Activated naive CD8-positive, alpha-beta T cell treated with anti-CD3 and anti-CD28 coated beads for 36 hours (primary cell): ENCODE data around the gene THRA. TPM values are rescaled to one million over a fixed set of nuclear protein-coding genes. Genes with fewer than 3 reads are reported as not detected.

Source experiments
- DNase-seq: peaks from one replicate; pipeline ENCODE4 v3.0.0; 2021
- H3K27ac Mint-ChIP-seq: one replicate; pipeline ENCODE4 v1.8.0; 2022; ENCODE audit warnings: mild to moderate bottlenecking, moderate library complexity, mixed read lengths
- H3K27me3 Mint-ChIP-seq: one replicate; pipeline ENCODE4 v1.8.0; 2022; ENCODE audit warnings: mild to moderate bottlenecking, mixed read lengths
- H3K36me3 Mint-ChIP-seq: one replicate; pipeline ENCODE4 v1.8.0; 2021; ENCODE audit warnings: mild to moderate bottlenecking, mixed read lengths
- H3K4me1 Mint-ChIP-seq: one replicate; pipeline ENCODE4 v1.8.0; 2021; ENCODE audit warnings: mixed read lengths
- H3K4me3 Mint-ChIP-seq: one replicate; pipeline ENCODE4 v1.8.0; 2022; ENCODE audit warnings: mild to moderate bottlenecking, moderate library complexity, mixed read lengths
- H3K9me3 Mint-ChIP-seq: one replicate; pipeline ENCODE4 v1.8.0; 2022; ENCODE audit warnings: mixed read lengths
- total RNA-seq, 2 experiments: library from RNA; stranded (reverse); gene quantifications; one replicate each; pipeline ENCODE4 v1.2.3, GENCODE V29; 2021

Gene THRA, protein sequence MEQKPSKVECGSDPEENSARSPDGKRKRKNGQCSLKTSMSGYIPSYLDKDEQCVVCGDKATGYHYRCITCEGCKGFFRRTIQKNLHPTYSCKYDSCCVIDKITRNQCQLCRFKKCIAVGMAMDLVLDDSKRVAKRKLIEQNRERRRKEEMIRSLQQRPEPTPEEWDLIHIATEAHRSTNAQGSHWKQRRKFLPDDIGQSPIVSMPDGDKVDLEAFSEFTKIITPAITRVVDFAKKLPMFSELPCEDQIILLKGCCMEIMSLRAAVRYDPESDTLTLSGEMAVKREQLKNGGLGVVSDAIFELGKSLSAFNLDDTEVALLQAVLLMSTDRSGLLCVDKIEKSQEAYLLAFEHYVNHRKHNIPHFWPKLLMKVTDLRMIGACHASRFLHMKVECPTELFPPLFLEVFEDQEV
- total RNA-seq, result 10 to 100 TPM; 11.4 to 12.1 TPM

DNA sequence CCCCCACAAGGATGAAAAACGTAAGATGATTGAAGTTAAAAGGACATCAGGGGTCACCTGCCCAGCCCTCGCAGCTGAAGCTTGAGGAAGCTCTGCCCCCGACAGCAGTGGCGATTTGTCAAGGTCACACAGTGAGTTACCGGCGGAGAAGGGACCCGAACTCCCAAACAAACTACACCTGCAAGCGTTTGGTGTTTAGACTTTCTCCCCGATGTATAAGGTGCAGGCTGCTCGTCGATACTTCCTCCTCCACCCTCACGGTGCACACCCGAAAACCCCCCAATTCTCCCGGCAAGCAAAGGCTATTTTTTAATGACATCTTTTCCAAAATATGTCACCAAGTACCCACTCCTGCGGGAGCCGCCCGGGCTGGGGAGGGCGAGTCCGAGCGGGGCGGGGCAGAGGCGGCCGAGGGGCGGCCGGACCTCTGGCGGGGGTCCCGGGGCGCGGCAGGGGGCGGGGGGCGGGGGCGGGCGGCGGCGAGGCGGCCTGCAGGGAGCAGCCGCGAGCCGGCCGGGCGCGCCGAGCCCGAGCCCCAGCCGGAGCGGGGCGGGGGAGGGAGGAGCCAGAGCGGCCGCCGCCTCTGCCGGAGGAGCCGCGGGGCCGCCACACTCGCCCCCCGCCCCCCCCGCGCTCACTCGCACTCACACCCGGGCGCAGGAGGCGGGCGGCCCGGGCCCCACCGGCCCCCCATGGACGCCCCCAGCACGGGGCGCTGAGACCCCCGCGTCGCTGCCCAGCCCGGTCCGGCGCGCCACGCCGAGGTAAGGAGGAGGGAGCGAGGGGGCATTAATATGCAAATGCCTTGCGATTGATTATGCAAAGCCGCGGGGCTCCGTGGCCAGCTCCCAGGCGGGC lies at the start of gene THRA:
THRA (plus strand) TSS at position 637 of the 858 bp plus-strand sequence. CDS start 11,524 bp downstream, outside the sequence.
- peaks cover 40% of the 10 kb centered on the region for H3K4me1 Mint-ChIP-seq
- peak within 1 kb of the TSS; percentile 76 for H3K27ac Mint-ChIP-seq

DNA sequence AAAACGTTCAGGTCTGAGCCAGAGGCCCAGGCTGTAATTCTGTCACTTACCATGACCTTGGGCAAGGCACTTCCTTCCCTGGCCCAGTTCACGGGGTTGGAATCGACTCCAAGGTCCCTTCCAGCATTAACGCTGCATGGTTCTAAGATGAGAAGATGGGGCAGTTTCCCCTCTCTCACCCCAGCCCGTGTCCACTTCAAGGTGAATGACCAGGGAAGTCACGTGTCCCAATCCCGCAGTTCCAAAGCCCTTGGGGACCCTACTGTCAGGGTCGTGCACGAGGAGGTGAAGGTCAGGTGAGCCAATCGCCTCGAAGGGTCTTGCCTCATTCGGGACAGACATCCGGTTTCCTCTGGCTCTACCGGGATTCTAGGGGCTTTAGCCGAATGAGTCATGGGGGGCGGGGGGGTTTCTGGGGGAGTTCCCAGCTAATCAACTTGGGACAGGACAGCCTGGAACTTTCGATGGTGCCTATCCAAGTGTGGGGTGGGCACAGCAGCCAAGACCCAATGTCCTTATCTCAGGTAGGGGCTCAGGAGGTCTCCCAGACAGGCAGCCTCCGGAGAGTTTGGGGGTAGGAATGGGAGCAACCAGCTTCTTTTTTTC lies 48.3 kb upstream of the THRA start:
- Mint-ChIP-seq H3K27ac (no peak overlapping the region), H3K36me3 (no peaks in the 10 kb centered on the region), H3K4me1 (peaks cover 12% of the 10 kb centered on the region), H3K4me3 (no peak overlapping the region), H3K27me3 (peaks cover 6% of the 10 kb centered on the region), H3K9me3 (no peaks in the 10 kb centered on the region)
- no peak for DNase-seq

More for the DNA sequence above, at the start of gene THRA:
- Mint-ChIP-seq H3K4me3 (peak within 1 kb of the TSS; percentile 84), H3K9me3 (no peaks in the 10 kb centered on the region), H3K36me3 (no peaks in the 10 kb centered on the region), H3K27me3 (no peaks in the 10 kb centered on the region)
- peak; percentile 82 for DNase-seq

DNA sequence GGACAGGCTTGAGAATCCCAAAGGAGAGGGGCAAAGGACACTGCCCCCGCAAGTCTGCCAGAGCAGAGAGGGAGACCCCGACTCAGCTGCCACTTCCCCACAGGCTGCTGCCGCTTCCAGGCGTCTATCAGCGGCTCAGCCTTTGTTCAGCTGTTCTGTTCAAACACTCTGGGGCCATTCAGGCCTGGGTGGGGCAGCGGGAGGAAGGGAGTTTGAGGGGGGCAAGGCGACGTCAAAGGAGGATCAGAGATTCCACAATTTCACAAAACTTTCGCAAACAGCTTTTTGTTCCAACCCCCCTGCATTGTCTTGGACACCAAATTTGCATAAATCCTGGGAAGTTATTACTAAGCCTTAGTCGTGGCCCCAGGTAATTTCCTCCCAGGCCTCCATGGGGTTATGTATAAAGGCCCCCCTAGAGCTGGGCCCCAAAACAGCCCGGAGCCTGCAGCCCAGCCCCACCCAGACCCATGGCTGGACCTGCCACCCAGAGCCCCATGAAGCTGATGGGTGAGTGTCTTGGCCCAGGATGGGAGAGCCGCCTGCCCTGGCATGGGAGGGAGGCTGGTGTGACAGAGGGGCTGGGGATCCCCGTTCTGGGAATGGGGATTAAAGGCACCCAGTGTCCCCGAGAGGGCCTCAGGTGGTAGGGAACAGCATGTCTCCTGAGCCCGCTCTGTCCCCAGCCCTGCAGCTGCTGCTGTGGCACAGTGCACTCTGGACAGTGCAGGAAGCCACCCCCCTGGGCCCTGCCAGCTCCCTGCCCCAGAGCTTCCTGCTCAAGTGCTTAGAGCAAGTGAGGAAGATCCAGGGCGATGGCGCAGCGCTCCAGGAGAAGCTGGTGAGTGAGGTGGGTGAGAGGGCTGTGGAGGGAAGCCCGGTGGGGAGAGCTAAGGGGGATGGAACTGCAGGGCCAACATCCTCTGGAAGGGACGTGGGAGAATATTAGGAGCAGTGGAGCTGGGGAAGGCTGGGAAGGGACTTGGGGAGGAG lies 47.5 kb upstream of the THRA start, which contains the start of gene CSF3:
CSF3 (plus strand) TSS at position 436 of the 993 bp plus-strand sequence; CDS start at position 471, 35 bp downstream.
- Mint-ChIP-seq H3K27ac (no peak within 1 kb of the TSS), H3K9me3 (no peaks in the 10 kb centered on the region), H3K27me3 (peaks cover 6% of the 10 kb centered on the region), H3K4me3 (no peak within 1 kb of the TSS), H3K4me1 (peaks cover 8% of the 10 kb centered on the region), H3K36me3 (peaks cover 4% of the 10 kb centered on the region)
- DNase-seq, result no peak

DNA sequence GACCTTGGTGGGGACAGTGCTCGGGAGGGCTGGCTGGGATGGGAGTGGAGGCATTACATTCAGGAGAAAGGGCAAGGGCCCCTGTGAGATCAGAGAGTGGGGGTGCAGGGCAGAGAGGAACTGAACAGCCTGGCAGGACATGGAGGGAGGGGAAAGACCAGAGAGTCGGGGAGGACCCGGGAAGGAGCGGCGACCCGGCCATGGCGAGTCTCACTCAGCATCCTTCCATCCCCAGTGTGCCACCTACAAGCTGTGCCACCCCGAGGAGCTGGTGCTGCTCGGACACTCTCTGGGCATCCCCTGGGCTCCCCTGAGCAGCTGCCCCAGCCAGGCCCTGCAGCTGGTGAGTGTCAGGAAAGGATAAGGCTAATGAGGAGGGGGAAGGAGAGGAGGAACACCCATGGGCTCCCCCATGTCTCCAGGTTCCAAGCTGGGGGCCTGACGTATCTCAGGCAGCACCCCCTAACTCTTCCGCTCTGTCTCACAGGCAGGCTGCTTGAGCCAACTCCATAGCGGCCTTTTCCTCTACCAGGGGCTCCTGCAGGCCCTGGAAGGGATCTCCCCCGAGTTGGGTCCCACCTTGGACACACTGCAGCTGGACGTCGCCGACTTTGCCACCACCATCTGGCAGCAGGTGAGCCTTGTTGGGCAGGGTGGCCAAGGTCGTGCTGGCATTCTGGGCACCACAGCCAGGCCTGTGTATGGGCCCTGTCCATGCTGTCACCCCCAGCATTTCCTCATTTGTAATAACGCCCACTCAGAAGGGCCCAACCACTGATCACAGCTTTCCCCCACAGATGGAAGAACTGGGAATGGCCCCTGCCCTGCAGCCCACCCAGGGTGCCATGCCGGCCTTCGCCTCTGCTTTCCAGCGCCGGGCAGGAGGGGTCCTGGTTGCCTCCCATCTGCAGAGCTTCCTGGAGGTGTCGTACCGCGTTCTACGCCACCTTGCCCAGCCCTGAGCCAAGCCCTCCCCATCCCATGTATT lies 46.5 kb upstream of the THRA start:
- Mint-ChIP-seq H3K4me3 (no peak overlapping the region), H3K27me3 (peaks cover 6% of the 10 kb centered on the region), H3K27ac (no peak overlapping the region), H3K9me3 (no peaks in the 10 kb centered on the region), H3K4me1 (peaks cover 7% of the 10 kb centered on the region), H3K36me3 (peaks cover 5% of the 10 kb centered on the region)
- DNase-seq, result no peak

DNA sequence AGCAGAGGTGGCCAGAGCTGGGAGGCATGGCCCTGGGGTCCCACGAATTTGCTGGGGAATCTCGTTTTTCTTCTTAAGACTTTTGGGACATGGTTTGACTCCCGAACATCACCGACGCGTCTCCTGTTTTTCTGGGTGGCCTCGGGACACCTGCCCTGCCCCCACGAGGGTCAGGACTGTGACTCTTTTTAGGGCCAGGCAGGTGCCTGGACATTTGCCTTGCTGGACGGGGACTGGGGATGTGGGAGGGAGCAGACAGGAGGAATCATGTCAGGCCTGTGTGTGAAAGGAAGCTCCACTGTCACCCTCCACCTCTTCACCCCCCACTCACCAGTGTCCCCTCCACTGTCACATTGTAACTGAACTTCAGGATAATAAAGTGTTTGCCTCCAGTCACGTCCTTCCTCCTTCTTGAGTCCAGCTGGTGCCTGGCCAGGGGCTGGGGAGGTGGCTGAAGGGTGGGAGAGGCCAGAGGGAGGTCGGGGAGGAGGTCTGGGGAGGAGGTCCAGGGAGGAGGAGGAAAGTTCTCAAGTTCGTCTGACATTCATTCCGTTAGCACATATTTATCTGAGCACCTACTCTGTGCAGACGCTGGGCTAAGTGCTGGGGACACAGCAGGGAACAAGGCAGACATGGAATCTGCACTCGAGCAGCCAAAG lies 45.2 kb upstream of the THRA start:
- no peak for DNase-seq

DNA sequence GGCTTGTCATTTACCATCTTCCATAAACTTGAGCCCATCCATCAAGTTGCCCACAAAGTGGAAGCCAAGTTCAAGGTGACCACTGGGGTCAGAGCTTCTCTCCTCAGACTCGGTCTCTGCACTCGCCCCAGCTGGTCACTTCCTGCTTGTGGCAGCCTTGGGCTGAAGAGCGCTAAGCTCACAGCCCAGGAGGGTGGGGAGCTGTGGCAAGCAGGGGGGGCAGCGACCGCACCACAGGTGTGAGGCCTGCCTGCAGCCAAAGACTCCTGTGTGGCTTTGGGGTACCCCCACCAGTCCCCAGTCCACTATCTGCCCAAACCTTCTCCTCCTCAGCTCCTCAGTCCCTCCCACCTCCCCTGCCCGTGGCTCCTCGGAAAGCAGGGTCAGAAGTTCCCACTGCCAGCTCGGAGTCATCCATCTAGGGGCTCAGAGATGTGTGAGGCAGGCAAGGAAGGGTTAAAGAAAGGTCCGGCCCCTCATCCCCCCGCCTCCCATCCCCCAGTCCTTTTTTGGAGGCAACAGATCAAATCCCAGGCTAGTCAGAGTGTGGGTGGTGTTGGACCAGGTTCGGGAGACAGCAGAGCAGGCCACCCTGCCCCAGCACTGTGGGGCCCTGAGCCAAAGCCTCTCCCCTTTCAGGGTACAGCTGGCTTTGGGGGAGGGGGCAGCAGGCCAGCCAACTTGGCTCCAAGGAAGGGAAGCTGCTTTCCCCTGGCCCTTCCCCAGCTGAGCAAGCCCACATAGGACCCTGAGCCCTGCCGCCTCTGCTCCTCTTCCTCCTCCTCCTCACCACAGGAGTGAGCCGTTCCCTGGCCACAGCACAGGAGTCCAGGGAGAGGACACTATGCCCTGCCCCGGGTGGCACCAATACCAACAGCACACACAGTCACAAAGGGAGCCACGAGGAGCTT lies 44.3 kb upstream of the THRA start:
- Mint-ChIP-seq H3K4me1 (peaks cover 4% of the 10 kb centered on the region), H3K27ac (no peak overlapping the region), H3K4me3 (no peak overlapping the region), H3K36me3 (peaks cover 10% of the 10 kb centered on the region), H3K27me3 (no peaks in the 10 kb centered on the region), H3K9me3 (no peaks in the 10 kb centered on the region)
- DNase-seq, result no peak

More for the DNA sequence above, 45.2 kb upstream of the THRA start:
- peaks cover 4% of the 10 kb centered on the region for H3K4me1 Mint-ChIP-seq
- H3K27me3 Mint-ChIP-seq, result peaks cover 3% of the 10 kb centered on the region
- H3K9me3 Mint-ChIP-seq, result no peaks in the 10 kb centered on the region
- peaks cover 10% of the 10 kb centered on the region for H3K36me3 Mint-ChIP-seq
- H3K27ac Mint-ChIP-seq, result no peak overlapping the region
- H3K4me3 Mint-ChIP-seq, result no peak overlapping the region

DNA sequence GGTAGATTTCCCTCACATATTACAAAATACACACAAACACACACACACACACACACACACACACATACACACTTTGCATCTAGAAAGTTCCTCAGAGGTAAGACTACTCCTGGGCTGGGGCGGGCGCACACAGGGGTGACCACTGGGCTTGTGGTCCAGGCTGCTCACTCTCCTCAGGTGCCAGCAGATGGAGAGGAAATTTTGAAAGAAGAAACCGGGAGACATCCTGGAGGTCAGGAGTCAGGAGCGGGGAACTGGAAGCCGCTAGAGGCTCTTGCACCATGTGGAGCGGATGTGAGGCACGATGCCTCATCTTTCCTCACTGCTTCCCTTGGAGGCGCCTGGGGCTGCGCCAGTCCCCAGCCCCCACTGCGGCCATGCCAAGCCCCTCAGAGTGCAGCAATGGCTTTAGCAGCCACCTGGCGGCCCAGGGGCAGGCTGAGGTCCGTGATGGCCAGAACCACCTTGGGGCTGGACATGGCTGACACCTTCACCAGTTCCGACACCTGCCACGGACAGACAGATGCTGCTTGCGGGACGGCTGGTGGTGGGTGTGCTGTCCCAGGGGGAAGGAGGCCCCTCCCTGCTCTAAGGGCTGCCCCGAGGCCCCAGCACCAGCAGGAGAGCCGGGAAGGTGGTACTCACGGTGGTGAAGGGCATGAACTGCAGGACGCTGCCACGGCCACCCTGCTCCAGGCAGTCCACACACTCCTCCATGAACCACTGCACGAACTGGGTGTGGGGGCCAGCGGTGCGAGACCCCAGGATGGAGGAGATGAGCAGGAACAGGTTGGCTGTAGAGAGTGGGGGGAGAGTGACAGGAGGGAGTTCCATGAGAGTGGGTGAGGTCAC lies 43.4 kb upstream of the THRA start:
- no peak for DNase-seq
- Mint-ChIP-seq H3K36me3 (peaks cover 10% of the 10 kb centered on the region), H3K9me3 (no peaks in the 10 kb centered on the region), H3K27ac (no peak overlapping the region), H3K4me1 (no peaks in the 10 kb centered on the region), H3K27me3 (no peaks in the 10 kb centered on the region), H3K4me3 (no peak overlapping the region)

DNA sequence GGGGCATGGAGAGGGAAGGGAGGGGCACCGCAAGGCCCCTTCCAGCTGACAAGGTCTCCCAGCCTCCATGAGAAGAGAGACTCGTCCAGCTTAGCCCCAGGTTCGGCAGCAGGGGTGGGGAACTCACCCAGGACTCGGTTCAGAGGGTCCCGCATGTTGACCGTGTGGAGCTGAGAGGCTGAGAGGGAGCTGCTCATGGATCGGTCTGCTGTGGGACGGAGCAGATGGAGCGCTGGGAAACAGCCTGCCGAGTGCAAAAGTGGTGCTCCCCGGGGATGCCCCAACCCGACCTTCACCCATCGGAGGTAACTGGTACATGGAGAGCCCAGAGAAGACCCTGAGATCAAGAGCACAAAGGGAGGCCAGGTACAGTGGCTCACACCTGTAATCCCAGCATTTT lies 42.6 kb upstream of the THRA start:
- H3K36me3 Mint-ChIP-seq, result peaks cover 12% of the 10 kb centered on the region
- H3K9me3 Mint-ChIP-seq, result no peaks in the 10 kb centered on the region
- H3K4me1 Mint-ChIP-seq, result no peaks in the 10 kb centered on the region
- no peak overlapping the region for H3K27ac Mint-ChIP-seq
- no peak overlapping the region for H3K4me3 Mint-ChIP-seq
- no peaks in the 10 kb centered on the region for H3K27me3 Mint-ChIP-seq
- DNase-seq, result no peak

DNA sequence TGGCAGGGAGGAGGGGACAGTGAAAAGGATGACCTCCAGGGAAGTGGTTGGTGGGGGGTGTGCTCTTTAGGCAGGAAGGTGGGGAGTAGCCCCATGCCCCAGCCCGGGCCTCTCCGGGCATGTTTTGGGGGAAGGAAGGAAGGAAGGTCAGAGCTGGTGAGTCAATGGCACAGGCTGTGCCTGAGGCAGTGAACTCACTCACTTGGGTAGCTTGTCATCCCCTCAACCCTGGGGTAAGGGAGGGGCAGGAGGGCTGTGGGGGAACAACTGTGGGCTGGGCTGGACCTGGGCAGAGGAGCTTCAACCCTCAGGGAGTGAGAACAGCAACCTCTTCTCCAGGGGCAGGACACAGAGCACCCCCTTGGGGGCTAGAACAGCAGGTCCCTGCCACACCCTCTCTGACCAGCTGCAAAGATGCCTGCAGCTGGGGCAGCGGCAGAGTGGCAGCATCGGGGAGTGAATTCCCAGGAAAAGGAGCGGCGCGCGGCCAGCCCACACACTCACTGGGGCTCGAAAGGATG lies 41.3 kb upstream of the THRA start:
- H3K27ac Mint-ChIP-seq, result no peak overlapping the region
- no peaks in the 10 kb centered on the region for H3K27me3 Mint-ChIP-seq
- no peaks in the 10 kb centered on the region for H3K9me3 Mint-ChIP-seq
- peaks cover 9% of the 10 kb centered on the region for H3K4me1 Mint-ChIP-seq
- no peak for DNase-seq
- H3K4me3 Mint-ChIP-seq, result no peak overlapping the region
- H3K36me3 Mint-ChIP-seq, result peaks cover 23% of the 10 kb centered on the region

DNA sequence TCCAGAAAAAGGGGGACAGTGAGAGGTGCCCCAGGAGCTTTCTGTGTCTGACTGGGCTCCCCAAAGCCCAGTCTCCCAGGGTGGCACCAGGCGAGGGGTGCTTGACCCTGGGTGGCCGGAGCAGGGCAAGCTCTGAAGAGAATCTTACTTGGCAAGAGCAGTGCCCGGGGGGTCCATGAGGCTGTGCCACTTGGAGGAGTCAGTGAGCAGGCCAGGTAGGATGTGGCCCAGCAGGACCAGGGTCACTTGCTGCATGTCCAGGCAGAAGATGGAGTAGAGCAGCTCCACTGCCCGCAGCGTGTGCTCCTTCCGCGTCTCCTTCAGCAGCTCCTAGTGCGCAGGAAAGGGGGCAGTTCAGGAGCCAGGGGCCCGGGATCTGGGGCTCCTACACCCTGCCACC lies 40.3 kb upstream of the THRA start:
- H3K4me3 Mint-ChIP-seq, result no peak overlapping the region
- no peaks in the 10 kb centered on the region for H3K27me3 Mint-ChIP-seq
- no peak overlapping the region for H3K27ac Mint-ChIP-seq
- DNase-seq, result no peak
- peaks cover 15% of the 10 kb centered on the region for H3K4me1 Mint-ChIP-seq
- no peaks in the 10 kb centered on the region for H3K9me3 Mint-ChIP-seq
- H3K36me3 Mint-ChIP-seq, result peaks cover 27% of the 10 kb centered on the region

DNA sequence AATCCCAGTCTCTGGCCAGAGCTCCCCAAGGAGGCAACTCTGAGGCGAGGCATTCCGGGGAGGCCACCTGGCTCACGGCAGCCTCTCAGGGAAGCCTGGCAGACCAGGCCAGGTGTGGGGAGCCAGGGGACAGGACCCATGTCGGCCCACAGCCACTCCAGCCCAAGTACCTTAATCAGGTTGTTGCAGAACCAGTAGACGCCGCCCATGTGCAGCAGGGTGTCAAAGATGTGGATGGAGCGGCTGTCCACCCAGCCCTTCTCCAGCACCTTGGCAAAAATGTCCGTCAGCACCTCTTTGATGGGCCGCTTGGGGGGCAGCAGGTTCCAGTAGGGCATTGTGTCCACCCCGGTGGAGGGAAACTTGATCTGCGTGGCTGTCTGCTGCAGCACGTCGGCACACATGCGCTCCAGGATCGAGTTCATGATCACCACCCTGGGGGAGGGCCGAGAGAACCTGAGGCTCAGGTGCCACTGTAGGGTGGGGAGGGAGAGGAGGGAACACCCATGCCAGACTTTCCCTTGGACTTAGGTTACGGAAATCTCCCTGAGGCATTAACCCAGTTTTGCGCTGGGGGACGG lies 39.7 kb upstream of the THRA start:
- Mint-ChIP-seq H3K4me1 (peaks cover 15% of the 10 kb centered on the region), H3K27me3 (no peaks in the 10 kb centered on the region), H3K9me3 (no peaks in the 10 kb centered on the region), H3K36me3 (peaks cover 27% of the 10 kb centered on the region), H3K4me3 (no peak overlapping the region), H3K27ac (no peak overlapping the region)
- no peak for DNase-seq
